NCI-H2196 treated with DMSO at 0.1 percent for 48 hours (cell line): Measurements from ENCODE around the gene IGSF22.

Source experiments
- DNase-seq: peaks from one replicate; lab custom pipeline; 2025; ENCODE audit not compliant: unreplicated experiment; lab: John Stamatoyannopoulos, UW

Gene IGSF22

GRCh38 chr11:18745251-18745650, 19.3 kb upstream of the IGSF22 start:
- no peak for DNase-seq

- no peak for DNase-seq
Measured at GRCh38 chr11:18743900-18744514, 18.0 kb upstream of the IGSF22 start.

GRCh38 chr11:18743365-18743764, 17.4 kb upstream of the IGSF22 start:
- no peak for DNase-seq

- no peak for DNase-seq
Measured at GRCh38 chr11:18741783-18742182, 15.8 kb upstream of the IGSF22 start.

GRCh38 chr11:18739685-18740084, 13.7 kb upstream of the IGSF22 start:
- DNase-seq: no peak

GRCh38 chr11:18737642-18738041, 11.7 kb upstream of the IGSF22 start:
- no peak for DNase-seq

GRCh38 chr11:18736590-18737148, 10.7 kb upstream of the IGSF22 start:
- no peak for DNase-seq

GRCh38 chr11:18733202-18733601, 7.2 kb upstream of the IGSF22 start:
- no peak for DNase-seq

- no peak for DNase-seq
Measured at GRCh38 chr11:18731949-18732821, 6.2 kb upstream of the IGSF22 start.

GRCh38 chr11:18731441-18731840, 5.5 kb upstream of the IGSF22 start:
- no peak for DNase-seq

- DNase-seq: no peak
Measured at GRCh38 chr11:18730020-18730419, 4.0 kb upstream of the IGSF22 start.

GRCh38 chr11:18729426-18729825, 3.4 kb upstream of the IGSF22 start:
- DNase-seq: no peak

GRCh38 chr11:18728658-18729057, 2.7 kb upstream of the IGSF22 start:
- DNase-seq: no peak

GRCh38 chr11:18727479-18728236, 1.7 kb upstream of the IGSF22 start:
- peak; percentile 8 for DNase-seq

GRCh38 chr11:18723991-18724390, 2.0 kb downstream of the IGSF22 start:
- DNase-seq: peak; percentile 30

- DNase-seq: no peak
Measured at GRCh38 chr11:18722293-18722637, 3.7 kb downstream of the IGSF22 start.

- peak; percentile 7 for DNase-seq
Measured at GRCh38 chr11:18721561-18722292, 4.3 kb downstream of the IGSF22 start.

GRCh38 chr11:18720808-18721560, 5.0 kb downstream of the IGSF22 start:
- DNase-seq: peak; percentile 53

GRCh38 chr11:18720091-18720807, 5.7 kb downstream of the IGSF22 start:
- peak; percentile 10 for DNase-seq
